Type B pancreatic cell (in vitro differentiated cells): ENCODE results near the gene TEX54. TPM values are rescaled to one million over a fixed set of nuclear protein-coding genes. Genes with fewer than 3 reads are reported as not detected.

Source experiments
- DNase-seq: peaks from one replicate; pipeline ENCODE4 v3.0.0; 2021; ENCODE audit warnings: mixed read lengths; ENCODE audit not compliant: unreplicated experiment; ENCODE audit errors: extremely low spot score
- H3K27ac Mint-ChIP-seq: 2 replicates; pipeline ENCODE4 v1.8.0; 2021; ENCODE audit warnings: mild to moderate bottlenecking, mixed read lengths
- H3K27me3 Mint-ChIP-seq: 2 replicates; pipeline ENCODE4 v1.8.0; 2021; ENCODE audit warnings: mixed read lengths
- H3K36me3 Mint-ChIP-seq: 2 replicates; pipeline ENCODE4 v1.8.0; 2021; ENCODE audit warnings: mixed read lengths
- H3K4me1 Mint-ChIP-seq: one replicate; pipeline ENCODE4 v1.8.0; 2021; ENCODE audit warnings: mixed read lengths; ENCODE audit not compliant: unreplicated experiment
- H3K4me3 Mint-ChIP-seq: 2 replicates; pipeline ENCODE4 v1.8.0; 2021; ENCODE audit warnings: mild to moderate bottlenecking, mixed read lengths
- H3K9me3 Mint-ChIP-seq: 2 replicates; pipeline ENCODE4 v1.8.0; 2021; ENCODE audit warnings: mixed read lengths
- CTCF ChIP-seq: fragments of 200-600 bp; sonication (generic); conservative IDR thresholded peaks from 2 replicates; pipeline ENCODE4 v1.5.0; 2021; ENCODE audit warnings: antibody characterized with exemption, mild to moderate bottlenecking
- total RNA-seq: library from RNA; stranded (reverse); gene quantifications from 2 replicates; pipeline ENCODE4 v1.2.1, GENCODE V29; 2021; ENCODE audit warnings: low replicate concordance

Gene TEX54
- total RNA-seq, 1 donor from 2014 or later, result not detected

- no peak for DNase-seq
- no peak overlapping the region for H3K27ac Mint-ChIP-seq
- H3K4me1 Mint-ChIP-seq, result peaks cover 10% of the 10 kb centered on the region
- TF ChIP-seq CTCF, result no peak
- no peaks in the 10 kb centered on the region for H3K27me3 Mint-ChIP-seq
- H3K9me3 Mint-ChIP-seq, result no peaks in the 10 kb centered on the region
- H3K4me3 Mint-ChIP-seq, result no peak overlapping the region
- H3K36me3 Mint-ChIP-seq, result peaks cover 42% of the 10 kb centered on the region
These were observed 36.4 kb downstream of the TEX54 start for GRCh38 chr11:62796281-62796680.

- H3K36me3 Mint-ChIP-seq, result peaks cover 33% of the 10 kb centered on the region
- peak overlapping the region; percentile 32 for H3K27ac Mint-ChIP-seq
- no peak for TF ChIP-seq CTCF
- no peak for DNase-seq
- H3K9me3 Mint-ChIP-seq, result no peaks in the 10 kb centered on the region
- peaks cover 21% of the 10 kb centered on the region for H3K4me1 Mint-ChIP-seq
- no peaks in the 10 kb centered on the region for H3K27me3 Mint-ChIP-seq
- H3K4me3 Mint-ChIP-seq, result peak overlapping the region; percentile 9
These were observed 38.4 kb downstream of the TEX54 start for GRCh38 chr11:62794201-62794775.

DNA sequence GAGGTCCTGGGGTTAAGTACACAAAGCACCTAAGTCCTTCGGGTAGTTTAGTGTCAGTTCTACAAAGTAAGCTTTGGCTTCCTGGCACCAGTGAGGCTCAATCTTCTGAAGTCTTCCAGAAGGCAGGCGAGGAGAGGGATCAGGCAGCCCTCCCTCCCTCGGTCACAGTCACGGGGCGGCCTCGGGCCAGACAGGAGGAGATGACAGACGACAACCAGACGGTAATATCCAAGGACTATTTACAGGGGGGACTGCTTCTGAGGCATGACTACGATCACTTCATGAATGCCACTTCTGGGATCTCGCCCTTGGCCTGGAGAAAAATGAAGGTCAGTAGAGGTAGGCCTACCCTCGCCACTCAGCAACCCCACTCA lies 40.5 kb downstream of the TEX54 start:
- no peaks in the 10 kb centered on the region for H3K27me3 Mint-ChIP-seq
- H3K9me3 Mint-ChIP-seq, result no peaks in the 10 kb centered on the region
- H3K36me3 Mint-ChIP-seq, result peaks cover 31% of the 10 kb centered on the region
- H3K4me3 Mint-ChIP-seq, result peak overlapping the region; percentile 95
- H3K4me1 Mint-ChIP-seq, result peaks cover 27% of the 10 kb centered on the region
- H3K27ac Mint-ChIP-seq, result peak overlapping the region; percentile 97
- TF ChIP-seq CTCF, result no peak
- DNase-seq, result no peak

DNA sequence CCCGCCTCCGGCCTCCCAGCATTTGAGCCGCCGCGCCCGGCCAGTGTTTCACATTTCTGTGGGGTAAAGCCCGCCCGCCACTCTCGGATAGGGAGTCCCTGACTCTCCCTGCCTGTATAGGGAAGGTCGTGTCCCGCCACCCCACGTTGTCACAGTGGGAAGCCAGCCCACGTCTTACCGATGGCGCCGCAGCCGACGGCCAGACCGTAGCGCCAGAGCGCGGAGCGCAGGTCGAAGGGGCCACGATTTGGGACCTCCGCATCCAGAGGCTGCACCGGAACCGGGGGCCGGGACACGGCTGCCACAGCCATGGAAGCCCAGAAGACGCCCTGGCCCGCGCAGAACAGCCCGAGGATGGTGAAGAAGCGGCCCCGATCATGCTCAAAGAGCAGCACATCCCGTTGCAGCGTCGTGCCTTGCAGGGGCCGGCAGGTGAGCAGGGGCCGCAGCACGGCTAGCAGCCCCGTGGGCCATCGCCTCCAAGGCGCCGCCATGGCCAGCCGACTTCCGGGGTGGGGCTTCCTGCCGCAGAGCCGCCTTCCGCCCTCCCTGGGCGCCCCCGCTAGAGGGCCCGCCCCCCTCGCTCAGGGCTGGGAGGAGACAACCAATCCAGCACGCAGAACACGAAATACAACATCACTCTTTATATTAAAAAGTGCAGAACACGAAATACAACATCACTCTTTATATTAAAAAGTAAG lies 41.0 kb downstream of the TEX54 start, which contains the start of gene TMEM223:
Gene TMEM223 (minus strand): TSS at position 506 of the 701 bp plus-strand sequence. CDS start 12 bp downstream, at position 494.
- H3K27ac Mint-ChIP-seq, result peak within 1 kb of the TSS; percentile 97
- H3K4me3 Mint-ChIP-seq, result peak within 1 kb of the TSS; percentile 95
- H3K4me1 Mint-ChIP-seq, result peaks cover 27% of the 10 kb centered on the region
- DNase-seq, result peak; percentile 88
- peaks cover 31% of the 10 kb centered on the region for H3K36me3 Mint-ChIP-seq
- H3K27me3 Mint-ChIP-seq, result no peaks in the 10 kb centered on the region
- no peaks in the 10 kb centered on the region for H3K9me3 Mint-ChIP-seq
- no peak for TF ChIP-seq CTCF

DNA sequence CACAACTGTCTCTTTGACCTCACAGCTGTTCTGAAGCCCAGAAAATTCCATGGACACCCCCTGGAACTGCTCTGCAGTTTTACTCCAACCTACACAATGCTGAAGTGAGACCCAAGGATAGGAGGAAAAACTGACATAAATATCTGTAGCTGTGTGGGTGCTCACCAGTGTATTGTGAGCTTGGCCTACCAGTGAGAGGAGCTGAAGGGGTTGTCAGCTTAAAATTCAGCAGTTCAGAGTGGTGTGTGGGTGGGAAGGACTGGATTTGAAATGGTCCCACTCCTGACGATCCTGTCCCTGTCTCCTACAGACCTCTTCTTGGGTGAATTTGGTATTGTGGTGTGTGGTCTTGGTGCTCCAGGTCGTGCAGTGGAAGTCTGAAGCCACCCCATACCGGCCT lies 43.1 kb downstream of the TEX54 start:
- Mint-ChIP-seq H3K9me3 (no peaks in the 10 kb centered on the region), H3K36me3 (peaks cover 16% of the 10 kb centered on the region), H3K27ac (peak overlapping the region; percentile 97), H3K4me3 (peak overlapping the region; percentile 95), H3K27me3 (no peaks in the 10 kb centered on the region), H3K4me1 (peaks cover 27% of the 10 kb centered on the region)
- DNase-seq, result no peak
- no peak for TF ChIP-seq CTCF
